Left colon (tissue), 2 donors: ENCODE measurements around the gene ANKRD49. TPM values are rescaled to one million over a fixed set of nuclear protein-coding genes. Genes with fewer than 3 reads are reported as not detected.
"Not testable (repeated sequence)": the region's sequence is repeated elsewhere in the genome, so short reads cannot be mapped to it uniquely, and the experiment has no call there.

Experiments used
- ATAC-seq: fragments of 200-7000 bp; cut with Tn5 transposase; one replicate; pipeline ENCODE4 v1.9.1; 2020; ENCODE audit warnings: mild to moderate bottlenecking, moderate library complexity
- DNase-seq, 2 donors: peaks; one replicate each; pipeline ENCODE4 v3.0.0-alpha.2; 2020
- intact Hi-C, 2 donors: fragments of 100-400 bp; cut with DNase I in 1 of 2; cut with micrococcal nuclease in 1 of 2; formaldehyde crosslinking; loops; one replicate each; pipeline versions ENCODE4 v1.11.2 to v1.14.0; 2022; cut with DNase I, micrococcal nuclease
- total RNA-seq, 2 donors: library from RNA; stranded (reverse); fragmentation: NEBNext Ultra II Directional; extraction: Animal tissue kit (Norgen Biotek cat#: 25700); gene quantifications; one replicate each; pipeline ENCODE4 v1.2.1, GENCODE V29; 2021
- donor health status: DM: no; HTN: no; CAD: no.
- donor health status: DM: yes; HTN: yes; CAD: no.

The ANKRD49 gene
- total RNA-seq, 2 donors from 2014 or later, result 11.7 to 13.8 TPM

DNA sequence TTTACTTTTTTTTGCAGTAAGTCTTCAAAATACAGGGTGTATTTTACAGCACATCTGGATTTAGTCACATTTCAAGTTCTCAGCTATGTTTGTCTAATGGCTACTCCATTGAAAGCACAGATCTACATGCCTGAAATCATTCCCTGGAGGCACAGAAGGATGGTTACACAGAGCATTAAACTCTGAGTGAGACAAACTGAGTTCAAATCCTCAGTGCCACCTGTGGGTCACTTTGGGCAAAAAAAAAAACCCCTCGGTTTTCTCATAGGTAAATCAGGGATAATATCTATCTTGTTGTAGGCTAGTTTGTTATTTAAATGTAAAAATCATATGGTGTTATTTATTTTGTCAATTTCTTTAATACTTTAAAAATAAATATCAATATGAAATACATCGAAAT, 7.7 kb downstream of the ANKRD49 start:
- DNase-seq (no peak), ATAC-seq (no peak)
- intact Hi-C loops, result no loop called here

- ATAC-seq (peak; percentile 66), DNase-seq (no peak)
- intact Hi-C loops, result loop anchor here in 1 of 2 donors (5.0 kb wide), 1 partner anchor 607 kb away; no protein-coding TSS in a partner anchor
Observed at GRCh38 chr11:94504689-94505293, 11.0 kb downstream of the ANKRD49 start.

DNA sequence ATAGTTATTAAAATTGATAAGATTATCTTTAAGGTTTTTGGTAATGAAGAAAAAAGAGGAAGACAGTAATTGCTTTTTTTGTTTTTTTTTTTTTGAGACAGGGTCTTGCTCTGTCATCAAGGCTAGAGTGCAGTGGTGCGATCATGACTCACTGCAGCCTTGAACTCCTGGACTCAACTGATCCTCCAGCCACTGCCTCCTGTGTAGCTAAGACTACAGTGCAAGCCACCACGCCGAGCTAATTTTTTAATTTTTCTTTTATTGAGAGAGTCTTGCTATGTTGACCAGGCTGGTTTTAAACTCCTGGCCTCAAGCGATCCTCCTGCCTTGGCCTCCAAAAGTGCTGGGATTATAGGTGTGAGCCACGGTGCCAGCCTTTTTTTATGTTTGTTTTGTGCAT, 12.7 kb downstream of the ANKRD49 start:
- intact Hi-C loops, result loop anchor here in 1 of 2 donors (5.0 kb wide), 1 partner anchor 609 kb away; no protein-coding TSS in a partner anchor
- not testable (repeated sequence) for ATAC-seq, DNase-seq

DNA sequence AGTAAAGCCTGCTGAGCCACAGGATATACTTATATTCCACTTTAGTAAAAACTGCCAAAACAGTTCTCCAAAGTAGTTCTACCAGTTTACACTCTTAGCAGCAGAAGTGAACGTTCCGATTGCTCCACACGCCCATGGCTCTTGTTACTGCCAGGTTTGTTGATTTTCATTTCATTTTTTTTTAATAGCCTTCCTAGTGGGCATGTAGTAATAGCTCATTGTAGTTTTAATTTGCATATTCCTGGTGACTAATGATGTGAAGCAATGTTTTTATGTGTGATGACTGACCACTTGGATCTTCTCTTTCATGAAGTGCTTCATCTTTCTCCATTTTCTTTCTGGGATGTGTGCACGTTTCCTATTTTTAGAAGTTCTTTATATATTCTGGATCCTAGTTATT, 13.7 kb downstream of the ANKRD49 start:
- intact Hi-C loops, result loop anchor here in 1 of 2 donors (5.0 kb wide), 1 partner anchor 610 kb away; no protein-coding TSS in a partner anchor
- DNase-seq, result no peak
- ATAC-seq, result no peak

GRCh38 chr11:94511932-94512781, 18.4 kb downstream of the ANKRD49 start, which contains the start of gene C11orf97:
TSS of gene C11orf97 (plus strand) at chr11:94512461. CDS start at chr11:94512529, 68 bp downstream.
- ATAC-seq, result peak; percentile 75
- DNase-seq, result peak; percentile 47 to 73
- intact Hi-C loops, result no loop called here

DNA sequence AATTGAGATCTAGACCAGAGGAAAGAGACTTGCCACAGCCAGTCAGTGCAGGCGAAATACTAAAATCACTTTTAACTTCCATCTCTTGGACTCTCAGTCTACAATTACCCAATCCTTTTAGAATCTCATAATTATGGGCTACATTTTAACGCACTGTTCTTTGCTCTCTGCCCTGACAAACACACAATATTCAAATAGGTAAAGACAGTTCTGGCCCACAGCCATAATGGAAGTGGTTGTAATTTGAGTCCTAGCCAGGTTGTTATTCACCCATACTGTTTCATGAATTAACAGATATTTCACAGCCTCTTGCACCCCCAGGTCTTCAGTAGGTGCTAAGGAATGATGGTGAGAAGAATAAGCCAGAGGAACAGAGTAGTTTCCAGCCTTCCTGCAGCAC, 19.3 kb downstream of the ANKRD49 start:
- ATAC-seq (peak; percentile 94), DNase-seq (peak in 1 of 2 donors; percentile 51)
- intact Hi-C loops, result no loop called here

DNA sequence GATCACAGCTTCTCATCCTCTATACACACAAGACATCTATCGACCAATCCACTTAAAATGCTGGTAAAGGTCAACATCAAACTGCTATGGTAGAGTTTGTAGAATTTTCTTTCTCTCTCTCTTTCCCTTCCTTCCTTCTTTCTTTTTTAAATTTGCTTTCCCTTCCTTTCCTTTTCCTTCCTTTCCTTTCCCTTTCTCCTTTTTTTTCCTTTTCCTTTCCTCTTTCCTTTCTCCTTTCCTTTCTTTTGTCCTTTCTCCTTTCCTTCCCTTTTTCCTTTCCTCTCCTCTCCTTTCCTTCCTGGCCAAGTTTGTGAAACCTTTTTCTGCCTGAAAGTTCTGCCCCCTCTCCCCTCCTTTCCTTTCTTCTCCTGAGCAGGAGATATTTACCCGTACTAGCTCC, 21.6 kb downstream of the ANKRD49 start:
- intact Hi-C loops, result loop anchor here in 1 of 2 donors (5.0 kb wide), 1 partner anchor 87 kb away; no protein-coding TSS in a partner anchor
- ATAC-seq (no peak), DNase-seq (no peak)

DNA sequence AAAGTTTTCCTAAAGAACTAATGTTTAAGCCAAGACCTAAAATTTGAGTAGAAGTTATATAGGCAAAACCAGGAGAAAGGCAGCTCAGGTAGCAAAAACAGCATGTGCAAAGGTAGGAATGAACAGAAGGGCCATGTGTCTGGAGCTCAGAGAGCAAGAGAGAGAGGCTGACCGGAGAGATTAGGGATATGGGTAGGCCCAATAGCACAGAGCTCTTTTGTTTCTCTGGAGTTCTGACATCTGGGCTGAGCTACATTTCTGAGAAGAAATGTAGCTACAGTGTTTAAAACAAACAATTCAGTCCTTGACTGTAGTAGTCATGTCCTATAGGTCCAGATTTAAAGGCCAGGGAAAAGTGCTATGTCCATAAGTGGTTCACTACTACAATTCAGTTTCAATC, 22.9 kb downstream of the ANKRD49 start:
- intact Hi-C loops, result loop anchor here in 1 of 2 donors (5.0 kb wide), 1 partner anchor 86 kb away; no protein-coding TSS in a partner anchor
- ATAC-seq, result no peak
- DNase-seq, result no peak

DNA sequence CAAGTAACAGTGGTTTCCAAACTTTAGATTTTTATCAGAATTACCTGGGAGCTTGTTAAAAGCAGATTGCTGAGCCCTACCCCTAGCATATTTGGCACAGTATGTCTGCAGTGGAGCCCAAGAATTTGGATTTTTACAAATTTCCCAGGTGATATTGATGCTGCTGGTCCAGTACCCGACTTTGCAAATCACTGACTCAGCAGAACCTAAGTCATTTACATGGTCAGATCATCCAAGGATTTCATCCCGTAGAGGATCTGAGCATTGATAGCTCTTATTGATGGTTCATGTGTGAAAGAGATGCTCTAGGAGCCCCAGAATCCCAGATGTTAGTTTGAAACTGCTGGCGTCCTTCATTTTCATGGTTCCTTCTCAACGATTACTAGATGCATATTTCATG, 24.5 kb downstream of the ANKRD49 start:
- no peak for DNase-seq
- no peak for ATAC-seq
- intact Hi-C loops, result loop anchor here in 1 of 2 donors (5.0 kb wide), 1 partner anchor 84 kb away; no protein-coding TSS in a partner anchor

- ATAC-seq (peak; percentile 56), DNase-seq (no peak)
- intact Hi-C loops, result loop anchor here in 1 of 2 donors (5.0 to 10.0 kb wide), 2 partner anchors 83 to 375 kb away; no protein-coding TSS in a partner anchor
Observed at GRCh38 chr11:94519478-94520084, 25.8 kb downstream of the ANKRD49 start.

DNA sequence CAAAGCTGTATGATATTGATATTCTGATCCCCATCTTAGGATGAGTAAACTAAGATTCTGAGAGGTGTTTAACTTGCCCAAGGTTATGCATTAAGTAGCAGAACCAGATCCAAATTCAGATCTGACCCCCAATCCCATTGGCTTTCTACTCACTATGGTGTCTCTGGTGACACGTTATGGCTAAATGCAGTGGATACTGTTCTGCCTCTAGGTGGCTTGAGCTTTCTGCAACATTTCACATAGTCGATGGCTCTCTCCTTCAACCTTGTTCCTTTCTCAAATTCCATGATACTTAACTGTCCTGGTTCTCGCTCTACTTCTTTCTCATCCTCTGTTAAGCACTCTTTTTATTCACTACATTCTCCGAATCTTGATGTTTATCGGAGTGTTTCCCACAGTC, 27.9 kb downstream of the ANKRD49 start:
- DNase-seq (no peak), ATAC-seq (peak; percentile 85)
- intact Hi-C loops, result loop anchor here in 1 of 2 donors (10.0 kb wide), 1 partner anchor 373 kb away; no protein-coding TSS in a partner anchor

- DNase-seq (no peak), ATAC-seq (no peak)
- intact Hi-C loops, result loop anchor here in 1 of 2 donors (10.0 kb wide), 1 partner anchor 370 kb away; no protein-coding TSS in a partner anchor
Observed at GRCh38 chr11:94524341-94524740, 30.6 kb downstream of the ANKRD49 start.

DNA sequence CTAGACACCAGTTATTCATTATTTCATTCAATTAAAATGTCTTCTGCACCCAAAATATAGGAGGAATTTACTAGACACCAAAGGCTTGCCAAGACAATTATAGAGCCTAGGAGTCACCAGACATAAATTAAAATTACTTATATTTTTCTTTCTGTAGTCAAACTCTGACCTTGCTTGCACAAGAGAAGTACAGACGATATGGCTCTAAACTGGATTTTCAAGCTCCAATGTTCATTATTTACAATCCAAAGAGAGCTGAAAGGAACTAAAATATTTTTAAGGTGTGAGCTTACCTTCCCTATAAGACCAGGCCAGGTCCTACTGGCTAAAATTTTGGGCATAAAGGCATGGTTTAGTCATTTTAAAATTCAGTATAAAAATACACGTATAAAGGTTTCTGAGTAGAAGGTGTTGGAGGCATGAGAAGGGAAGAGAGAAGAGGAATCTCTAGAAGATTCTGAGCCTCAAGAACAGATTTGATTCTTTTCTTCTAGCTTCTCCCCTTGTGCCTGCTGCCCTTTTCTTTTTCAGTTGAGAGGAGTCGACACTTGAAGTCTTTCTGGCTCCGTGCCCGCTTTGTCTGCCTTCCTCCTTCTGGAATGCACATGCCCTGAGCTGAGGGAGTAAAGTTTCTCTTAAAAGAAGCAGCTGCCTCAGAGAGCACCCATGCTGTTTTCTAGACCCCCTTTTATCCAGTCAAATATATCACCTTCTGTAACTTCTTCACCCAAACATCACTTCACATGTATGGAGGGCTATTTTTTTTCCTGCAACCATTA, 32.0 kb downstream of the ANKRD49 start:
- ATAC-seq, result peak; percentile 79
- DNase-seq, result peak; percentile 82 to 93
- intact Hi-C loops, result loop anchor here in 1 of 2 donors (10.0 kb wide), 1 partner anchor 369 kb away; no protein-coding TSS in a partner anchor

GRCh38 chr11:94526645-94527438, 33.1 kb downstream of the ANKRD49 start:
- DNase-seq (no peak), ATAC-seq (no peak)
- intact Hi-C loops, result loop anchor here in 1 of 2 donors (10.0 kb wide), 1 partner anchor 368 kb away; no protein-coding TSS in a partner anchor

DNA sequence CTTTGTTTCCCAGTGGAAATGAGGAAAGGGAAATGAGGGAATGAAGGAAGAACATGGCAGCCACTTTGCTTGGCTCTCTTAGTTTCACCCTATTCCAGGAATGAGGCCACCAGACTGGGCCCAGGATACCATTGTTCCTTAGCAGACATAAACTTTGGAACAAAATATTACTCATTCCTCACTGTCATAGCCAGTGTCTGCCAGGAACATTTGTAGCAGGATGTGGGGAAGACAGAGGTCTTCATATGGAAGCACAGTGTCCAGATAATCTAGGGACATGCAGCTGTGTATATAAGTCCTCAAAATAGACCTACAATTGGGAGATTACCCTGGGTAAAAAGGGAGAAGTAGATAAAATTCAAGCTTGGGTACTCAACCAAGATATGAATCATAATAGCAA, 34.8 kb downstream of the ANKRD49 start:
- DNase-seq (no peak), ATAC-seq (no peak)
- intact Hi-C loops, result loop anchor here in 1 of 2 donors (10.0 kb wide), 1 partner anchor 366 kb away; no protein-coding TSS in a partner anchor

DNA sequence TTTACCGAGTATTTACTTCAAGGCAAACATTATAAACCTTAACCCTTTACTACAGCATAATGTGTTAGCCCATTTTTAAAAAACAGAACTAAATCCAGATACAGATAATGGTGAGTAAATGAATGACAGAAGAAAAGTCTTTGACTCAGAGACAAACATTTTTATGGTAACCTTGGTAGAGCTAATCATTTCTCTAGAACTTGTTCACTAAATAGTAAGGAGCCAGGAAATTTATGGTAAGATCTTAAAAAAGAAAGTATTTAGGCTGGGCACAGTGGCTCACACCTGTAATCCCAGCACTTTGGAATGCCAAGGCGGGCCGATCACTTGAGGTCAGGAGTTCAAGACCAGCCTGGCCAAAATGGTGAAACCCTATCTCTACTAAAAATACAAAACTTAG, 38.4 kb downstream of the ANKRD49 start:
- ATAC-seq (no peak), DNase-seq (no peak)
- intact Hi-C loops, result no loop called here

GRCh38 chr11:94533206-94533605, 39.4 kb downstream of the ANKRD49 start:
- no peak for ATAC-seq

More at GRCh38 chr11:94533206-94533605, 39.4 kb downstream of the ANKRD49 start:
- intact Hi-C loops, result no loop called here
- no peak for DNase-seq
